GM23338 (cell line): ENCODE results near the gene CLIP2. TPM values are rescaled to one million over a fixed set of nuclear protein-coding genes. Genes with fewer than 3 reads are reported as not detected.

ENCODE experiments used
- ATAC-seq: fragments of 200-7000 bp; cut with Tn5 transposase; 3 replicates; pipeline ENCODE4 v1.9.1; 2020
- DNase-seq: peaks from one replicate; pipeline ENCODE4 v3.0.0-alpha.2; 2015; ENCODE audit warnings: low spot score
- H2AFZ ChIP-seq: fragments of 200-600 bp; sonication (generic); 2 replicates; pipeline ENCODE4 v1.8.0; 2016; ENCODE audit warnings: antibody characterized with exemption, mild to moderate bottlenecking, moderate library complexity
- H3F3A ChIP-seq: fragments of 200-600 bp; sonication (generic); replicated peaks from 2 replicates; pipeline ENCODE4 v1.8.0; 2017; ENCODE audit warnings: antibody characterized with exemption, mixed run types, low read depth
- H3K27ac ChIP-seq: fragments of 200-600 bp; sonication (generic); 2 replicates; pipeline ENCODE4 v1.6.1; 2016; ENCODE audit warnings: low read depth
- H3K27me3 ChIP-seq: fragments of 200-600 bp; sonication (generic); 2 replicates; pipeline ENCODE4 v1.8.0; 2016; ENCODE audit warnings: mild to moderate bottlenecking, mixed run types, moderate library complexity; ENCODE audit not compliant: insufficient read depth
- H3K36me3 ChIP-seq: fragments of 200-600 bp; sonication (generic); 2 replicates; pipeline ENCODE4 v1.8.0; 2016; ENCODE audit warnings: mild to moderate bottlenecking; ENCODE audit not compliant: insufficient read depth
- H3K4me1 ChIP-seq: fragments of 200-600 bp; sonication (generic); 2 replicates; pipeline ENCODE4 v1.8.0; 2016; ENCODE audit warnings: mild to moderate bottlenecking, moderate library complexity; ENCODE audit not compliant: insufficient read depth
- H3K4me2 ChIP-seq: fragments of 200-600 bp; sonication (generic); 2 replicates; pipeline ENCODE4 v1.7.1; 2017; ENCODE audit warnings: mixed run types
- H3K4me3 ChIP-seq: fragments of 200-600 bp; sonication (generic); 2 replicates; pipeline ENCODE4 v1.6.1; 2016; ENCODE audit warnings: mixed run types
- H3K79me2 ChIP-seq: fragments of 200-600 bp; sonication (generic); replicated peaks from 2 replicates; pipeline ENCODE4 v1.8.0; 2017; ENCODE audit warnings: mild to moderate bottlenecking; ENCODE audit not compliant: insufficient read depth
- H3K9me2 ChIP-seq: fragments of 200-600 bp; sonication (generic); 2 replicates; pipeline ENCODE4 v1.8.0; 2017; ENCODE audit not compliant: insufficient read depth
- H4K20me1 ChIP-seq: fragments of 200-600 bp; sonication (generic); replicated peaks from 2 replicates; pipeline ENCODE4 v1.8.0; 2017; ENCODE audit warnings: mild to moderate bottlenecking; ENCODE audit not compliant: insufficient read depth
- H3K27ac Mint-ChIP-seq: 2 replicates; pipeline ENCODE4 v1.8.0; 2020; ENCODE audit warnings: inconsistent platforms, mild to moderate bottlenecking, moderate library complexity, mixed read lengths
- H3K27me3 Mint-ChIP-seq: 3 replicates; pipeline ENCODE4 v1.8.0; 2022; ENCODE audit warnings: low read depth, mild to moderate bottlenecking, moderate library complexity, mixed read lengths, inconsistent platforms; ENCODE audit not compliant: insufficient read depth, poor library complexity
- H3K36me3 Mint-ChIP-seq: 3 replicates; pipeline ENCODE4 v1.8.0; 2021; ENCODE audit warnings: low read depth, mild to moderate bottlenecking, inconsistent platforms, moderate library complexity, mixed read lengths
- H3K4me1 Mint-ChIP-seq: 3 replicates; pipeline ENCODE4 v1.8.0; 2020; ENCODE audit warnings: mild to moderate bottlenecking, inconsistent platforms, mixed read lengths
- H3K4me3 Mint-ChIP-seq: 3 replicates; pipeline ENCODE4 v1.8.0; 2021; ENCODE audit warnings: moderate library complexity, mild to moderate bottlenecking, inconsistent platforms, mixed read lengths
- H3K9me3 Mint-ChIP-seq: 3 replicates; pipeline ENCODE4 v1.8.0; 2020; ENCODE audit warnings: moderate library complexity, mild to moderate bottlenecking, inconsistent platforms, mixed read lengths
- CREB1 ChIP-seq: fragments of 250-450 bp; sonication (Bioruptor Pico); IDR thresholded peaks from 2 replicates; pipeline ENCODE4 v1.5.0; 2020; ENCODE audit warnings: low read depth, mild to moderate bottlenecking, moderate library complexity
- CTCF ChIP-seq, 2 experiments: fragments of 200-600 bp in 1 of 2; sonication (generic) in 1 of 2; conservative IDR thresholded peaks; 2 replicates each; pipeline versions ENCODE4 v1.5.1 to v1.6.1; 2016 to 2017; ENCODE audit warnings: antibody characterized with exemption in 2 of 2, low read depth in 2 of 2, mild to moderate bottlenecking in 2 of 2, moderate library complexity in 1 of 2
- ETS1 ChIP-seq: IDR thresholded peaks from 2 replicates; pipeline ENCODE4 v1.6.1; 2016; ENCODE audit warnings: antibody characterized with exemption
- EZH2 ChIP-seq: fragments of 200-600 bp; sonication (generic); IDR thresholded peaks from one replicate; pipeline ENCODE4 v1.8.0; 2017; ENCODE audit warnings: antibody characterized with exemption, mild to moderate bottlenecking, low read depth; ENCODE audit not compliant: unreplicated experiment
- EZH2phosphoT487 ChIP-seq: fragments of 200-600 bp; sonication (generic); IDR thresholded peaks from one replicate; pipeline ENCODE4 v1.8.1; 2018; ENCODE audit warnings: antibody characterized with exemption; ENCODE audit not compliant: unreplicated experiment
- JUNB ChIP-seq: IDR thresholded peaks from one replicate; pipeline ENCODE4 v1.6.1; 2016; ENCODE audit warnings: antibody characterized with exemption; ENCODE audit not compliant: unreplicated experiment
- NANOG ChIP-seq: IDR thresholded peaks from 2 replicates; pipeline ENCODE4 v1.6.1; 2016; ENCODE audit warnings: antibody characterized with exemption, borderline replicate concordance
- POLR2AphosphoS5 ChIP-seq: IDR thresholded peaks from 2 replicates; pipeline ENCODE4 v1.6.1; 2016; ENCODE audit warnings: antibody characterized with exemption, low read depth
- REST ChIP-seq: IDR thresholded peaks from one replicate; pipeline ENCODE4 v1.6.1; 2018; ENCODE audit warnings: antibody characterized with exemption; ENCODE audit not compliant: unreplicated experiment
- STAT1 ChIP-seq: IDR thresholded peaks from one replicate; pipeline ENCODE4 v1.6.1; 2016; ENCODE audit warnings: antibody characterized with exemption; ENCODE audit not compliant: unreplicated experiment
- ZNF114 ChIP-seq: fragments of 250-450 bp; sonication (Bioruptor Pico); IDR thresholded peaks from 2 replicates; pipeline ENCODE4 v1.5.0; 2020; ENCODE audit warnings: mild to moderate bottlenecking, moderate library complexity
- ZNF331 ChIP-seq: fragments of 250-450 bp; sonication (Bioruptor Pico); IDR thresholded peaks from 2 replicates; pipeline ENCODE4 v1.5.0; 2020; ENCODE audit warnings: low read depth, mild to moderate bottlenecking, moderate library complexity
- ZNF462 ChIP-seq: fragments of 250-450 bp; sonication (Bioruptor Pico); IDR thresholded peaks from 2 replicates; pipeline ENCODE4 v1.5.0; 2020; ENCODE audit warnings: mild to moderate bottlenecking, moderate library complexity
- polyA plus RNA-seq: library from polyadenylated mRNA; unstranded; fragments of >200 nt; fragmentation: Nextera tagmentation; extraction: Ambion mirVana; gene quantifications from 2 replicates; pipeline ENCODE4 v1.2.1, GENCODE V29; 2016
- total RNA-seq: library from RNA; depleted of rRNA; stranded (reverse); fragments of >200 nt; shearing (Covaris generic); gene quantifications from 2 replicates; pipeline ENCODE4 v1.2.3, GENCODE V29; 2014

The CLIP2 gene
- total and polyA plus RNA-seq, 2 experiments from 2014 or later = 8.1 to 51.9 TPM

GRCh38 chr7:74372511-74373111 is 83.4 kb downstream of the CLIP2 start:
- peak overlapping the region; percentile 58 for H3K4me3 ChIP-seq
- peak overlapping the region; percentile 66 for H3K4me3 Mint-ChIP-seq
- H3K27ac ChIP-seq = no peak overlapping the region
- H3K36me3 ChIP-seq = no peaks in the 10 kb centered on the region
- no peaks in the 10 kb centered on the region for H3K27me3 ChIP-seq
- no peaks in the 10 kb centered on the region for H4K20me1 ChIP-seq
- H3K4me1 Mint-ChIP-seq = peaks cover 25% of the 10 kb centered on the region
- H3K27ac Mint-ChIP-seq = no peak overlapping the region
- no peaks in the 10 kb centered on the region for H3K79me2 ChIP-seq
- H3K9me2 ChIP-seq = no peaks in the 10 kb centered on the region
- ATAC-seq (peak; percentile 57), DNase-seq (peak; percentile 62)
- TF ChIP-seq EZH2 (no peak), ZNF114 (CRISPR knock-in tag) (no peak), REST (no peak), STAT1 (no peak), ETS1 (no peak), CTCF (conservative IDR thresholded peaks at IDR 0.05; ENCODE audit: low read depth in 2 of 2) (no peak; a peak in 1 of 4 replicates), ZNF462 (CRISPR knock-in tag) (no peak), JUNB (no peak), CREB1 (CRISPR knock-in tag) (no peak), POLR2AphosphoS5 (no peak), NANOG (no peak), ZNF331 (CRISPR knock-in tag) (no peak), EZH2phosphoT487 (no peak)
- H3K27me3 Mint-ChIP-seq = peaks cover 21% of the 10 kb centered on the region
- peak overlapping the region; percentile 77 for H3K4me2 ChIP-seq
- peaks cover 10% of the 10 kb centered on the region; the same call in 1 of the 2 replicates for H3F3A ChIP-seq
- peaks cover 10% of the 10 kb centered on the region; the same call in 1 of the 2 replicates for H3K4me1 ChIP-seq
- no peak overlapping the region for H2AFZ ChIP-seq
- H3K36me3 Mint-ChIP-seq = peaks cover 19% of the 10 kb centered on the region
- H3K9me3 Mint-ChIP-seq = no peaks in the 10 kb centered on the region
